Lower lobe of right lung (tissue), 2 donors: ENCODE measurements around the gene MYDGF. TPM values are rescaled to one million over a fixed set of nuclear protein-coding genes. Genes with fewer than 3 reads are reported as not detected.

Source experiments
- ATAC-seq, 2 donors: fragments of 200-7000 bp; cut with Tn5 transposase; one replicate each; pipeline ENCODE4 v1.9.1; 2020 to 2022; ENCODE audit warnings: mild to moderate bottlenecking in 2 of 2, moderate library complexity in 2 of 2
- DNase-seq: peaks from one replicate; pipeline ENCODE4 v3.0.0-alpha.2; 2020
- H3K27ac ChIP-seq: fragments of 200-600 bp; one replicate; pipeline ENCODE4 v1.8.0; 2022
- H3K27me3 ChIP-seq: fragments of 200-600 bp; one replicate; pipeline ENCODE4 v1.8.0; 2022; ENCODE audit warnings: low read depth
- H3K36me3 ChIP-seq: fragments of 200-600 bp; one replicate; pipeline ENCODE4 v1.8.0; 2022; ENCODE audit warnings: mild to moderate bottlenecking
- H3K4me1 ChIP-seq: fragments of 200-600 bp; one replicate; pipeline ENCODE4 v1.8.0; 2022
- H3K4me3 ChIP-seq: fragments of 200-600 bp; one replicate; pipeline ENCODE4 v1.8.0; 2022; ENCODE audit warnings: mild to moderate bottlenecking
- H3K9me3 ChIP-seq: fragments of 200-600 bp; one replicate; pipeline ENCODE4 v1.8.0; 2022
- CTCF ChIP-seq: fragments of 200-600 bp; IDR thresholded peaks from one replicate; pipeline ENCODE4 v1.8.0; 2022; ENCODE audit warnings: antibody characterized with exemption, mild to moderate bottlenecking
- intact Hi-C: fragments of 100-400 bp; cut with DNase I; formaldehyde crosslinking; loops from one replicate; pipeline ENCODE4 v1.11.0; 2022
- total RNA-seq: library from RNA; stranded (reverse); fragmentation: NEBNext Ultra II Directional; extraction: Animal tissue kit (Norgen Biotek cat#: 25700); gene quantifications from one replicate; pipeline ENCODE4 v1.2.1, GENCODE V29; 2021
- donor health status: DM: no; HTN: yes; CAD: no; lungs with severe emphysema.

MYDGF gene
- total RNA-seq, 1 donor from 2014 or later, result 91.6 TPM

GRCh38 chr19:4678881-4679790 lies 9.0 kb upstream of the MYDGF start:
- H3K27ac ChIP-seq, result no peak overlapping the region
- TF ChIP-seq CTCF, result no peak
- no peaks in the 10 kb centered on the region for H3K9me3 ChIP-seq
- no peaks in the 10 kb centered on the region for H3K27me3 ChIP-seq
- peaks cover 93% of the 10 kb centered on the region for H3K36me3 ChIP-seq
- ATAC-seq (peak; percentile 4 to 12), DNase-seq (no peak)
- H3K4me1 ChIP-seq, result no peaks in the 10 kb centered on the region
- H3K4me3 ChIP-seq, result no peak overlapping the region
- intact Hi-C loops, result no loop called here

GRCh38 chr19:4676955-4677731 lies 7.0 kb upstream of the MYDGF start:
- peak; percentile 64 for DNase-seq
- Histone ChIP-seq H3K36me3 (peaks cover 73% of the 10 kb centered on the region), H3K27me3 (no peaks in the 10 kb centered on the region), H3K4me3 (no peak overlapping the region), H3K4me1 (no peaks in the 10 kb centered on the region), H3K9me3 (no peaks in the 10 kb centered on the region), H3K27ac (no peak overlapping the region)
- TF ChIP-seq CTCF, result peak; percentile 56
- intact Hi-C loops, result no loop called here
- peak; percentile 65 to 79 for ATAC-seq

GRCh38 chr19:4675346-4675745 lies 5.2 kb upstream of the MYDGF start:
- intact Hi-C loops, result no loop called here
- Histone ChIP-seq H3K4me1 (no peaks in the 10 kb centered on the region), H3K9me3 (no peaks in the 10 kb centered on the region), H3K4me3 (no peak overlapping the region), H3K27me3 (no peaks in the 10 kb centered on the region), H3K27ac (no peak overlapping the region), H3K36me3 (peaks cover 55% of the 10 kb centered on the region)
- no peak for DNase-seq
- ATAC-seq, result no peak
- no peak for TF ChIP-seq CTCF

- TF ChIP-seq CTCF, result no peak
- DNase-seq, result no peak
- ATAC-seq, result no peak
- H3K27ac ChIP-seq, result no peak overlapping the region
- H3K4me3 ChIP-seq, result no peak overlapping the region
- H3K27me3 ChIP-seq, result no peaks in the 10 kb centered on the region
- intact Hi-C loops, result no loop called here
- peaks cover 42% of the 10 kb centered on the region for H3K36me3 ChIP-seq
- no peaks in the 10 kb centered on the region for H3K9me3 ChIP-seq
- peaks cover 8% of the 10 kb centered on the region for H3K4me1 ChIP-seq
These were observed 3.6 kb upstream of the MYDGF start for GRCh38 chr19:4673726-4674125.

GRCh38 chr19:4673216-4673615 lies 3.1 kb upstream of the MYDGF start:
- DNase-seq (no peak), ATAC-seq (no peak)
- intact Hi-C loops, result no loop called here
- Histone ChIP-seq H3K9me3 (no peaks in the 10 kb centered on the region), H3K4me3 (no peak overlapping the region), H3K27ac (no peak overlapping the region), H3K27me3 (no peaks in the 10 kb centered on the region), H3K36me3 (peaks cover 42% of the 10 kb centered on the region), H3K4me1 (peaks cover 13% of the 10 kb centered on the region)
- TF ChIP-seq CTCF, result no peak
